Mucosa of descending colon (tissue), 3 donors: ENCODE results near the gene PLB1. TPM values are rescaled to one million over a fixed set of nuclear protein-coding genes. Genes with fewer than 3 reads are reported as not detected.
"Not testable (repeated sequence)": the region's sequence is repeated elsewhere in the genome, so short reads cannot be mapped to it uniquely, and the experiment has no call there.

Experiments used
- ATAC-seq: fragments of 200-7000 bp; cut with Tn5 transposase; one replicate; pipeline ENCODE4 v1.9.1; 2020; ENCODE audit warnings: mild to moderate bottlenecking, moderate library complexity
- DNase-seq, 3 donors: peaks; one replicate each; pipeline ENCODE4 v3.0.0-alpha.2; 2020
- H3K36me3 ChIP-seq: fragments of 200-600 bp; one replicate; pipeline ENCODE4 v1.8.0; 2021; ENCODE audit warnings: low read depth, mild to moderate bottlenecking
- H3K4me1 ChIP-seq: fragments of 200-600 bp; one replicate; pipeline ENCODE4 v1.8.0; 2021; ENCODE audit warnings: low read depth, mild to moderate bottlenecking
- H3K4me3 ChIP-seq: fragments of 200-600 bp; one replicate; pipeline ENCODE4 v1.8.0; 2021; ENCODE audit warnings: mild to moderate bottlenecking
- H3K9me3 ChIP-seq: fragments of 200-600 bp; one replicate; pipeline ENCODE4 v1.8.0; 2021; ENCODE audit warnings: mild to moderate bottlenecking
- CTCF ChIP-seq: fragments of 200-600 bp; IDR thresholded peaks from one replicate; pipeline ENCODE4 v1.8.0; 2022; ENCODE audit warnings: antibody characterized with exemption, mild to moderate bottlenecking
- intact Hi-C, 2 donors: fragments of 100-400 bp; cut with DNase I in 1 of 2; cut with micrococcal nuclease in 1 of 2; formaldehyde crosslinking; loops; one replicate each; pipeline versions ENCODE4 v1.11.0 to v1.11.1; 2022; cut with DNase I, micrococcal nuclease
- total RNA-seq, 3 donors: library from RNA; stranded (reverse); fragmentation: NEBNext Ultra II Directional in 2 of 3; extraction: Animal tissue kit (Norgen Biotek cat#: 25700) in 2 of 3; gene quantifications; one replicate each; pipeline versions ENCODE4 v1.2.1 to v1.2.4, GENCODE V29; 2021 to 2023
- donor health status: DM: no; HTN: no; CAD: no; lungs with moderate emphysema.
- donor health status: DM: no; HTN: no; CAD: no.
- donor health status: DM: no; HTN: yes; CAD: no.

Gene PLB1
- total RNA-seq, 3 donors from 2014 or later, result 2.4 to 4.9 (median 3.6) TPM

- intact Hi-C loops, result loop anchor here (5.0 kb wide), 1 partner anchor 90 kb away; the partner anchor contains the start of gene PPP1CB (in 2 of the 2)
- H3K9me3 ChIP-seq, result no peaks in the 10 kb centered on the region
- peaks cover 59% of the 10 kb centered on the region for H3K4me1 ChIP-seq
- TF ChIP-seq CTCF, result no peak
- H3K4me3 ChIP-seq, result no peak overlapping the region
- peak; percentile 80 to 89 (median 85) for DNase-seq
- peaks cover 3% of the 10 kb centered on the region for H3K36me3 ChIP-seq
- ATAC-seq, result peak; percentile 86
These were observed 166.2 kb downstream of the PLB1 start for GRCh38 chr2:28662044-28662443.

GRCh38 chr2:28662468-28663181 lies 166.8 kb downstream of the PLB1 start:
- H3K4me3 ChIP-seq, result no peak overlapping the region
- peaks cover 53% of the 10 kb centered on the region for H3K4me1 ChIP-seq
- no peak for TF ChIP-seq CTCF
- intact Hi-C loops, result loop anchor here (5.0 kb wide), 1 partner anchor 90 kb away; the partner anchor contains the start of gene PPP1CB (in 2 of the 2)
- ATAC-seq (peak; percentile 35), DNase-seq (peak in 2 of 3 donors; percentile 57 to 78)
- peaks cover 3% of the 10 kb centered on the region for H3K36me3 ChIP-seq
- H3K9me3 ChIP-seq, result no peaks in the 10 kb centered on the region

- intact Hi-C loops, result loop anchor here (5.0 kb wide), 1 partner anchor 89 kb away; the partner anchor contains the start of gene PPP1CB (in 2 of the 2)
- peaks cover 3% of the 10 kb centered on the region for H3K36me3 ChIP-seq
- H3K9me3 ChIP-seq, result no peaks in the 10 kb centered on the region
- DNase-seq, result no peak
- peaks cover 51% of the 10 kb centered on the region for H3K4me1 ChIP-seq
- no peak for ATAC-seq
- H3K4me3 ChIP-seq, result no peak overlapping the region
- TF ChIP-seq CTCF, result no peak
These were observed 167.5 kb downstream of the PLB1 start for GRCh38 chr2:28663359-28663758.

GRCh38 chr2:28664120-28664842 lies 168.4 kb downstream of the PLB1 start:
- TF ChIP-seq CTCF, result no peak
- Histone ChIP-seq H3K36me3 (peaks cover 3% of the 10 kb centered on the region), H3K9me3 (no peaks in the 10 kb centered on the region), H3K4me3 (no peak overlapping the region), H3K4me1 (peaks cover 57% of the 10 kb centered on the region)
- DNase-seq (peak; percentile 63 to 75 (median 67)), ATAC-seq (peak; percentile 55)
- intact Hi-C loops, result loop anchor here (5.0 kb wide), 1 partner anchor 88 kb away; the partner anchor contains the start of gene PPP1CB (in 2 of the 2)

GRCh38 chr2:28665041-28665704 lies 169.3 kb downstream of the PLB1 start:
- DNase-seq (peak; percentile 53 to 76 (median 69)), ATAC-seq (peak; percentile 21)
- Histone ChIP-seq H3K9me3 (no peaks in the 10 kb centered on the region), H3K4me1 (peaks cover 57% of the 10 kb centered on the region), H3K36me3 (peaks cover 3% of the 10 kb centered on the region), H3K4me3 (no peak overlapping the region)
- intact Hi-C loops, result no loop called here
- no peak for TF ChIP-seq CTCF

- H3K9me3 ChIP-seq, intact Hi-C loops, ATAC-seq, H3K4me3 ChIP-seq, DNase-seq, H3K36me3 ChIP-seq: not testable (repeated sequence)
- peaks cover 51% of the 10 kb centered on the region for H3K4me1 ChIP-seq
These were observed 170.0 kb downstream of the PLB1 start for GRCh38 chr2:28665811-28666377.
